NCI-H69 (cell line): ENCODE results near the gene PHC2.

Experiments used
- DNase-seq: peaks from one replicate; lab custom pipeline; 2025; lab: John Stamatoyannopoulos, UW

Gene PHC2

DNA sequence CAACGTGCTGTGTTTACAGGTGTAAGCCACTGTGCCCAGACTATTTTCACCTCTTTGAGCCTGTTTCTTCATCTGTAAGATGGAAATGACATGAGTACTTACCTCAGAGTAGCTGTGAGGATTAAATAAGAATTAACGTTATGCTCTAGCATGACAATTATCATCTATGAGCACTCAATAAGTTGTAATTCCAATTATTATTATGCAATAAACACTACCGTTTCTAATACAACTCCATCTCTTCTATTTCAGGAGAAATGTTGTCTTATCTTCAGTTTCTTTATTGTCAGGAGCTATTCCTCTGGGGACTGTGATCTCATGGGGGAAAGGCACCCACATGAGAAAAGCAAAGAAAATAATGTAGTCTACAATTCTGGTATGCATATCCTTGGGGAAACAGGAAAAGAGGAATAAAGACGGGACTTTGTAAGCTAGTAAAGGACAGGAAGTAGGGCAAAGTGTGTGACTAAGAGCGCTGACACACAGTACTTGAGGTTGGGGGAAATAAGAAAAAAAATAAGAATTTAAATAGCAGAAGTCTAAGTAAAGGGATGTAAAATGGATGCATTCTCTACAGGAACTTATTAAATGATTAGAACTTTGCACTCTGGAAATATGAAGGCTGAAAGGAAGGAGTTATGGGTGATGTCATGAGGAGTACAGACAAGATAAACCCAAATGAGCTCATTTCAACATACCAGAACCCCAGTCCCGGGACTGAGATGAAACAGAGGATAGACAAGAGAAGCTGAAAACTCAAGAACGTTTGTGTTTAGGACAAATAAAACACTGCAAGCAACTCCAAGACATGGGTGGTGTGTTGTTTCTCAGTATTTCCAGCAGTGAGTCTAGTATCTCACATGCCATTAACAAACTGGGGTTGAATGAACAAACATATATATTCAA, 9.8 kb downstream of the PHC2 start:
- DNase-seq = no peak

DNA sequence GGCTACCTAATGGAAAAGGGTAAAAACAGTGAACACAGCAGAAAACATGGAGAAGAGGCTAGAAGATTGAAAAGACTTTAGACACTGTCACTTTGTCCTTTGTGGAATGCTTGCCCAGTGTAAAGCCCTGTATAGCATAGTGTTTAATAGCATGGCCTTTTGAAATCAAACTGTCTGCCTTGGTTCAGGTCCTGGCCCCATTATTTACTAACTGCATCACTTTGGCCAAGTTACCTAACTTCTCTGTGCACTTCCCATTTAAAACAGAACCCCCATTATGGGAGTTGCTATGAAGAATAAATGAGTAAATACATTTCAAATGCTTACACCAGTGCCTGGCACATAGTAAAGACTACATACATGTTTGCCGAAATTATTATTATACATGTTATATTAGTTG, 12.1 kb downstream of the PHC2 start:
- DNase-seq = no peak

DNA sequence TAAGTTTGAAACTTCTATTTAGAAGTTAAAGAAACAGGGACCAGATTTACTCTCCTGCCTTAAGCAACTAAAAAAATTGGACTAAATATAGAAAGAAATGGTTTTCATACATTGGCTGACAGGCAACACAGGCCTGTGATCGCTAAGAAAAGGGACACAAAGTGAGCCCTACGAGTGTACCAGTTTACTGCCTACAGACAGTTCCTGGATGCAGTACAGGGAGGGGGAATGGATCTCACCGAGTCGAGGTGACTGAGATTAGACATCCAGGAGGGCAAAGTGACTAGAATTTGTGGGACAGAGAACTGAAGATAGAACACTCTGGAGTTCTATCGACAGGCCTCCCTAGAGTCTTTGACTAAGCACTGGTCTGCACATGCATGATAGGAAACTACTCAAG, 16.0 kb downstream of the PHC2 start:
- DNase-seq = no peak

- DNase-seq = peak; percentile 68
These were observed 20.7 kb downstream of the PHC2 start for GRCh38 chr1:33410091-33410701.

GRCh38 chr1:33408093-33408436, 22.8 kb downstream of the PHC2 start:
- DNase-seq = no peak

- no peak for DNase-seq
These were observed 23.4 kb downstream of the PHC2 start for GRCh38 chr1:33407352-33408092.

DNA sequence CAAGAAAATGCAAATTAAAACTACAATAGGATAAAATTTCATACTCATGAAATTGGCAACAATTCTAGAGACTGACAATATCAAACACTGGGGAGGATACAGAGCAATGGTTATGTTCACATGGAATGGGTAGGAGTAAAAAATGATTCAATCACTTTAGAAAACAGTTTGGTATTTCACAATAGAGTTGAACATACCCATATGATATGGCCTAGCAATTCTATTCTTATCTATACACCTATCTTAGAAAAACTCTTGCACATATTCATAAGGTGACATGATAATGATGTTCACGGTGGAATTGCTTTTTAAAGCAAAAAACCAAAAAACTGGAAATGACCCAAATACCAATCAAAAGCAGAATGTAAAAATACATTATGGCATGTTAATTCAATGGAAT, 28.7 kb downstream of the PHC2 start:
- no peak for DNase-seq

DNA sequence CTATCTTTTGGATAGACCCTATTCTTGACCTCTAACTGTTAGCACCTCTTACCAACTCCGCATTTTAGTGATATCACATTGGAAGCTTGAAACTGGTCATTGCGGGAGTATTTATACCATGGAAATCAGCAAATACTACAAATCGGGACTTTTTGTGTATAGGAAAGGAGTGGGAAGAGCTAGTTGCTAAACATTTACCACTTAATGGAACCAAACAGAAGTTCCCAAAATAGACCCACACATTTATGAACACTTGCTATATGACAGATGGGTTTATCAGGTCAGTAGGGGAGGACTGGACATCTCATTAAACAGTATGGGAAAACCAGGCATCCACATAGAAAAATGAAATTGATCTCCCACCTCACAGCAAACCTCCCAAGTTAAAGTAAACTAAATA, 29.4 kb downstream of the PHC2 start:
- DNase-seq = no peak

DNA sequence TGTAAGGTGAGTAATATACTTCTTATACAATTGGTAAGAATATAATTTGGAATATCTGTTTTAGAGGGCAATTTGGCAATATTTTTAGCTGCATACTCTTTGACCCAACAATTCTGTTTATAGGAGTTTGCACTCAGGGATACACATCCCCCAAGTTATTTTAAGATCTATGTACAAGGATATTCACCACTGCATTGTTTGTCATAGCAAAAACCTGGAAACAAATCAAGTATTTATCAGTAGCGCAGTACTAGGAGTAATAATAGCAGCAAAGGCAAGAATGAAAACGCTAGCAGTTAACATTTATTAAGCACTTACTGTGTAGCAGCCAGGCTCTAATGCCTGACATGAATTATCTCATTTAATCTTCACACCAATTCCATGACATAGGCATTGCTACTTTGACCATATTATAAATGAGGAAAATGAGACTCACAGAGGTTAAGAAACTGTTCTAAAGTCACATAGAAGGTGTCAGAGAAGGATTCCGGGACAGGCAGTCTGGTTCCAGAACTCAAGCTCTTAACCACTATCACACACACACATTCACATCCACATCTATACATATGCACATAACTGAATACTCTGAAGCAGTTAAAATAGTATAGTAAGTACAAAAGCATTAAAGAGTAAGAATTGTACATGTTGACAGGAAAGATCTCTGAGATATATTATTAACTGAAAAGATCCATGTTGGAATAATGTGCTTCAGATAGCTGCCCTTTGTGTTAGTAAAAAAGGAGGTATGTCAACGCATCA, 30.6 kb downstream of the PHC2 start:
- no peak for DNase-seq

DNA sequence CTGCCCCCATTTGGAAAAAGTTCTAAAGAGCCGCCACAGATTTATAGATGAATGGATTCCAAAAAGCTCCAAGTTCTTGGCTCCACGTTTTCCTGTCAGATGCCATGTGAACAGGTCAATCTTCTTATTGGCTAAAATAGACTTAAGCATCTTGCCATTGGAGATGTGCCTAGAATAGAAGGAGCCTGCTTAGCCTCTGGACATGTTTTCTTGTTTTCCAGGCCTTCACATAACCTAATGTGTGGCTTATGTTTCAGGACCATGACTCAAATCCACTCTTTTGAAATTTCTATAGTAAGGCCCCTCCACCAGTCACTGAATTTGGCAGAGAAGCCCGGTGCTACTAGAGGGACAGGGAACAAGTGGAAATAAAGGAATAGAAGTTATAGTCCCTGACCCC, 31.5 kb downstream of the PHC2 start:
- DNase-seq = no peak

GRCh38 chr1:33397994-33398393, 32.9 kb downstream of the PHC2 start:
- peak; percentile 7 for DNase-seq

GRCh38 chr1:33397125-33397506, 33.8 kb downstream of the PHC2 start:
- no peak for DNase-seq

- DNase-seq = no peak
These were observed 34.4 kb downstream of the PHC2 start for GRCh38 chr1:33396188-33397124.

DNA sequence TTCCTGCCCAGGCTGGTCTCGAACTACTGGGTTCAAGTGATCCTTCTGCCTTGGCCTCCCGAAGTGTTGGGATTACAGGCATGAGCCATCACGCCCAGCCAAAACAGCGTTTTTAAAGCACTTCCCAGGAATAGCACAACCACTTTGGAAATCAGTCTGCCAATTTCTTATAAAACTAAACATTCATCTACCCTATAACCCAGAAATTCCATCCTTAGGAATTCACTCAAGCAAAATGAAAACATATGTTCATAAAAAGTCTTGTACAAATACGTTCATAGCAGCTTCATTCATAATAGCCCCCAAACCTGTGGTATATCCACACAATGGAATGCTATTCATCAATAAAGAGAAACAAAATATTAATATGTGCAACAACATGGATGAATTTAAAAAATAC, 36.1 kb downstream of the PHC2 start:
- DNase-seq = no peak

GRCh38 chr1:33393991-33394390, 36.9 kb downstream of the PHC2 start:
- no peak for DNase-seq

DNA sequence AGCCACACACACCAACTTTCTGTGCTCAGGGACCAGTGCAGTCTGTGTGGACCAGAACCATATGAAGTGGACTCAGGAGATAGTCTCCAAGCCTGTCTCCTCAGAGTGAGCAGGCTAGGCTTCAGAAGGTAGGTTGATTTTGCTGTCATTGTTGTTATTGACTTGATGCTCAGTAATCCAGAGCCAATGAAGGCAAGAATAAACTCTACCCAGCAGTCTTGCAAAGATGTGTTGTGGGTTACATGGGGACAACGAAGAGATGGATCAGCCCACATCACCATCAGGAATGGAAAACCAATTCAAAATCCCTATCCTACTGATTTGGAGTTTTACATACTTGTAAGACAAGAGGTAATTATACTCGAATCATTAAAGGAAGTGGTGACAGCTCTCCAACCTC, 37.4 kb downstream of the PHC2 start:
- DNase-seq = no peak

GRCh38 chr1:33392639-33393038, 38.3 kb downstream of the PHC2 start:
- peak; percentile 69 for DNase-seq

DNA sequence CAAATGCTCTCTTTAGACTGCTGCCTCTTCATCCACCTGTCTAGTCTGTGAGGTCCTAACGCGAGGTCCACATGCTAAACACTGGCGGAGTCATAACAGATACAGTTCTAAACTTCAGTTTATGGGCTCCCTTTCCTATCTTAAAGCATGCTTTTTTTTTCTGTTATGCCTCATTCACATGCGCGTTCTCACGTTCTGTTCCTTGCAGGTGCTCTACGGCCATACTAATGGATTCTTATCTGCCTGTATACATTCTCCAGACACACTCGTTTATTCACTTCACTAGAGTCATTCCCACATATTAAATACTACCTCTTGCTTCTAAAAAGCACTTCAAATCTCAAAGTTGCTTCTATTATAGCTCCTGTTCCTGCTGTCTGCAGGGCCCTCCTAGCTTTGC, 38.7 kb downstream of the PHC2 start:
- no peak for DNase-seq

DNA sequence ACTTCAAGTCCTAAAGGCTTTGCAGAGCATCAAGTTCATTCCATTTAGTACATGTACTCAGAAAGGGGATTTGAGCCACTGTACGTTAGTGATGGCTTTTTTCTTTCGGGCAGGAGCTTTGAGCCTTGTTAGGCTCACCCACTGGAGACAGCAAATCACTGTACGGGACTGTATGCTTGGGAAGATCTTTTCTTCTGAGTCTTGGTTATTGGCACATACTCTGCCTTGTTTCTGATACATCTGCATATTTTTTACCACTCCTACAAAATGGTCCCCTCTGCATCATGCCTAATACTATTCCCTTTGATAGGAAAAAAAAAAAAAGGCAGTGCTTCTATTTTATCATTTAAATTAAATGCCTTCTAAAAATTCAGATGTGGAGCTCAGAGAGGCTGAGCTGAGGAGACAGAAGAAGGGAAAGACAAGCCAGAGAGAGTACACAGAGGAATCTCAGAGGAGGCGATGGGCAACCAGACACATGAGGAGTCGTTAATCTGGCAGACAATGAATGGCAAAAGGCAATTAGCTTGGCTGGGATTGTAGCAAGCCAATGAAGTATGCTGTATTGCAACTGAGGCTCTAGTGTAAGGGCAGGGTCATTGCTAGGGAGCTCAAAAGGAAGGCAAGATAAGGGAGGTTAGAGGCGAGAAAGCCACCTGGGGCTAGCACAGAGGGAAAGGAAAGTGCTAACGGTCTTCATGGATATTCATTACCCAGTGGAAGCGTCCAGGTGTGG, 39.4 kb downstream of the PHC2 start:
- DNase-seq = peak; percentile 20

- no peak for DNase-seq
These were observed 40.4 kb downstream of the PHC2 start for GRCh38 chr1:33390542-33390941.
